Skeletal muscle tissue (tissue), 4 donors: Measurements from ENCODE around the gene LRP1B. TPM values are rescaled to one million over a fixed set of nuclear protein-coding genes. Genes with fewer than 3 reads are reported as not detected.

Source experiments
- H3K27ac ChIP-seq: one replicate; pipeline ENCODE4 v1.7.0; 2013; ENCODE audit warnings: mild to moderate bottlenecking, low read depth, low read length, inconsistent platforms
- H3K27me3 ChIP-seq, 3 donors: one replicate each; pipeline ENCODE4 v1.7.0; 2013; ENCODE audit warnings: low read length in 3 of 3; ENCODE audit not compliant: control insufficient read depth in 3 of 3, insufficient read depth in 3 of 3
- H3K36me3 ChIP-seq, 3 donors: one replicate each; pipeline ENCODE4 v1.7.0; 2013; ENCODE audit warnings: low read length in 3 of 3; ENCODE audit not compliant: control insufficient read depth in 3 of 3, insufficient read depth in 3 of 3
- H3K4me1 ChIP-seq, 3 donors: one replicate each; pipeline ENCODE4 v1.7.0; 2013; ENCODE audit warnings: low read length in 3 of 3, mild to moderate bottlenecking in 3 of 3; ENCODE audit not compliant: control insufficient read depth in 3 of 3, insufficient read depth in 3 of 3
- H3K4me3 ChIP-seq, 3 donors: one replicate each; pipeline ENCODE4 v1.7.0; 2013; ENCODE audit warnings: low read length in 3 of 3
- H3K9ac ChIP-seq, 3 donors: one replicate each; pipeline ENCODE4 v1.7.0; 2013; ENCODE audit warnings: low read length in 3 of 3, mild to moderate bottlenecking in 3 of 3, moderate library complexity in 2 of 3, low read depth in 1 of 3
- H3K9me3 ChIP-seq, 3 donors: one replicate each; pipeline ENCODE4 v1.7.0; 2013; ENCODE audit warnings: low read length in 3 of 3; ENCODE audit not compliant: control insufficient read depth in 3 of 3
- total RNA-seq: library from RNA; depleted of rRNA; stranded (reverse); fragments of >200 nt; gene quantifications from one replicate; pipeline ENCODE4 v1.2.3, GENCODE V29; 2014
- donor health status: Osteomylitis.

The LRP1B gene
- total RNA-seq, 1 donor from 2014 or later = 2.6 TPM

- no peak overlapping the region for H3K4me3 ChIP-seq
- H3K27ac ChIP-seq = no peak overlapping the region
- no peaks in the 10 kb centered on the region for H3K27me3 ChIP-seq
- no peaks in the 10 kb centered on the region for H3K36me3 ChIP-seq
- H3K4me1 ChIP-seq = no peaks in the 10 kb centered on the region
- no peak overlapping the region for H3K9ac ChIP-seq
- no peaks in the 10 kb centered on the region for H3K9me3 ChIP-seq
These were observed 243.5 kb downstream of the LRP1B start for GRCh38 chr2:141887363-141887762.

- Histone ChIP-seq H3K36me3 (no peaks in the 10 kb centered on the region), H3K27me3 (no peaks in the 10 kb centered on the region), H3K27ac (no peak overlapping the region), H3K4me3 (no peak overlapping the region), H3K4me1 (no peaks in the 10 kb centered on the region), H3K9ac (no peak overlapping the region), H3K9me3 (no peaks in the 10 kb centered on the region)
These were observed 252.8 kb downstream of the LRP1B start for GRCh38 chr2:141878016-141878415.

- H3K4me1 ChIP-seq = no peaks in the 10 kb centered on the region
- no peaks in the 10 kb centered on the region for H3K36me3 ChIP-seq
- no peaks in the 10 kb centered on the region for H3K27me3 ChIP-seq
- H3K27ac ChIP-seq = no peak overlapping the region
- no peaks in the 10 kb centered on the region for H3K9me3 ChIP-seq
- no peak overlapping the region for H3K9ac ChIP-seq
- H3K4me3 ChIP-seq = no peak overlapping the region
These were observed 258.7 kb downstream of the LRP1B start for GRCh38 chr2:141871913-141872634.

GRCh38 chr2:141869572-141869971 is 261.2 kb downstream of the LRP1B start:
- Histone ChIP-seq H3K4me3 (no peak overlapping the region), H3K9me3 (no peaks in the 10 kb centered on the region), H3K4me1 (no peaks in the 10 kb centered on the region), H3K27me3 (no peaks in the 10 kb centered on the region), H3K36me3 (no peaks in the 10 kb centered on the region), H3K27ac (no peak overlapping the region), H3K9ac (no peak overlapping the region)

GRCh38 chr2:141863964-141864363 is 266.9 kb downstream of the LRP1B start:
- Histone ChIP-seq H3K9ac (no peak overlapping the region), H3K9me3 (no peaks in the 10 kb centered on the region), H3K36me3 (no peaks in the 10 kb centered on the region), H3K4me1 (no peaks in the 10 kb centered on the region), H3K4me3 (no peak overlapping the region), H3K27ac (no peak overlapping the region), H3K27me3 (no peaks in the 10 kb centered on the region)

GRCh38 chr2:141856215-141856919 is 274.4 kb downstream of the LRP1B start:
- H3K9ac ChIP-seq = no peak overlapping the region
- H3K9me3 ChIP-seq = no peaks in the 10 kb centered on the region
- H3K4me3 ChIP-seq = no peak overlapping the region
- H3K27ac ChIP-seq = no peak overlapping the region
- H3K4me1 ChIP-seq = no peaks in the 10 kb centered on the region
- H3K27me3 ChIP-seq = no peaks in the 10 kb centered on the region
- no peaks in the 10 kb centered on the region for H3K36me3 ChIP-seq

GRCh38 chr2:141848191-141848590 is 282.6 kb downstream of the LRP1B start:
- no peak overlapping the region for H3K4me3 ChIP-seq
- no peaks in the 10 kb centered on the region for H3K4me1 ChIP-seq
- no peaks in the 10 kb centered on the region for H3K27me3 ChIP-seq
- H3K9ac ChIP-seq = no peak overlapping the region
- no peaks in the 10 kb centered on the region for H3K36me3 ChIP-seq
- no peak overlapping the region for H3K27ac ChIP-seq
- H3K9me3 ChIP-seq = no peaks in the 10 kb centered on the region

GRCh38 chr2:141844231-141844630 is 286.6 kb downstream of the LRP1B start:
- H3K9ac ChIP-seq = no peak overlapping the region

GRCh38 chr2:141835103-141835502 is 295.7 kb downstream of the LRP1B start:
- Histone ChIP-seq H3K4me1 (no peaks in the 10 kb centered on the region), H3K9ac (no peak overlapping the region), H3K36me3 (no peaks in the 10 kb centered on the region), H3K9me3 (no peaks in the 10 kb centered on the region), H3K4me3 (no peak overlapping the region), H3K27me3 (no peaks in the 10 kb centered on the region), H3K27ac (no peak overlapping the region)

More at GRCh38 chr2:141844231-141844630, 286.6 kb downstream of the LRP1B start:
- H3K27me3 ChIP-seq = no peaks in the 10 kb centered on the region
- no peaks in the 10 kb centered on the region for H3K36me3 ChIP-seq
- no peak overlapping the region for H3K27ac ChIP-seq
- no peak overlapping the region for H3K4me3 ChIP-seq
- H3K4me1 ChIP-seq = no peaks in the 10 kb centered on the region
- no peaks in the 10 kb centered on the region for H3K9me3 ChIP-seq

GRCh38 chr2:141828761-141829160 is 302.1 kb downstream of the LRP1B start:
- H3K27me3 ChIP-seq = no peaks in the 10 kb centered on the region
- H3K9me3 ChIP-seq = no peaks in the 10 kb centered on the region
- H3K9ac ChIP-seq = no peak overlapping the region
- no peak overlapping the region for H3K27ac ChIP-seq
- H3K4me3 ChIP-seq = no peak overlapping the region
- no peaks in the 10 kb centered on the region for H3K36me3 ChIP-seq
- H3K4me1 ChIP-seq = no peaks in the 10 kb centered on the region
